HepG2 (cell line): Measurements from ENCODE around the gene MRPL34. TPM values are rescaled to one million over a fixed set of nuclear protein-coding genes. Genes with fewer than 3 reads are reported as not detected.

Source experiments
- ATAC-seq: fragments of 200-7000 bp; cut with Tn5 transposase; 3 replicates; pipeline ENCODE4 v1.9.1; 2020; ENCODE audit warnings: mild to moderate bottlenecking, moderate library complexity
- BruUV-seq: library from RNA; stranded (reverse); fragments of 400-500 nt; replicated peaks from 2 replicates; lab custom pipeline; 2021; lab: Mats Ljungman, UMichigan
- CTCF ChIA-PET: fragments of 300-600 bp; formaldehyde crosslinking; extraction: SDS; loops from one replicate; lab custom pipeline; 2021; ENCODE audit warnings: low total read pairs, inconsistent platforms, low intra/inter-chr PET ratio; lab: Yijun Ruan, JAX
- POLR2A ChIA-PET: fragments of 350-600 bp; sonication (Branson Sonifier 250); formaldehyde crosslinking; loops from one replicate; lab custom pipeline; 2020; ENCODE audit warnings: antibody characterized with exemption, inconsistent platforms; lab: Yijun Ruan, JAX
- DNase-seq: peaks from one replicate; pipeline ENCODE4 v3.0.0-alpha.2; 2015; ENCODE audit warnings: low spot score
- FAIRE-seq: peaks from 3 replicates; lab custom pipeline; 2011; peaks lifted over from hg19 to GRCh38; lab: Jason Lieb, UNC
- H2AFZ ChIP-seq: one replicate; pipeline ENCODE4 v1.6.1; 2011; ENCODE audit warnings: low read length, inconsistent platforms
- H3K27ac ChIP-seq: fragments of 300-600 bp; 3 replicates; pipeline ENCODE4 v1.8.0; 2011; ENCODE audit warnings: mixed run types, mild to moderate bottlenecking, mixed read lengths, low read length, inconsistent platforms; ENCODE audit not compliant: insufficient read depth; ENCODE audit errors: extremely low read length
- H3K27me3 ChIP-seq, 2 experiments: fragments of 200-600 bp in 1 of 2; 2 replicates in 1 of 2; 3 replicates in 1 of 2; pipeline versions ENCODE4 v1.6.0 to v1.8.0; 2011; ENCODE audit warnings: low read length in 2 of 2, mild to moderate bottlenecking in 2 of 2, moderate library complexity in 2 of 2, inconsistent platforms in 1 of 2; ENCODE audit not compliant: insufficient read depth in 2 of 2, control insufficient read depth in 1 of 2
- H3K36me3 ChIP-seq, 2 experiments: fragments of 200-600 bp in 1 of 2; replicated peaks in 1 of 2; 2 replicates in 1 of 2; 3 replicates in 1 of 2; pipeline versions ENCODE4 v1.5.1 to v1.8.0; 2011; ENCODE audit warnings: low read length in 2 of 2, inconsistent platforms in 1 of 2; ENCODE audit not compliant: insufficient read depth in 2 of 2, control insufficient read depth in 1 of 2
- H3K4me1 ChIP-seq: 2 replicates; pipeline ENCODE4 v1.5.1; 2012; ENCODE audit warnings: low read length, inconsistent platforms; ENCODE audit not compliant: insufficient read depth
- H3K4me2 ChIP-seq: 2 replicates; pipeline ENCODE4 v1.6.0; 2011; ENCODE audit warnings: low read depth, low read length, inconsistent platforms
- H3K4me3 ChIP-seq, 3 experiments: fragments of 200-600 bp in 1 of 3; sonication (generic), shearing (Covaris generic) in 1 of 3; replicated peaks in 1 of 3; 2 replicates each; pipeline ENCODE4 v1.5.1; 2011 to 2016; ENCODE audit warnings: low read length in 3 of 3, inconsistent platforms in 2 of 3, low read depth in 2 of 3, mild to moderate bottlenecking in 2 of 3, control low read depth in 1 of 3, mixed read lengths in 1 of 3; ENCODE audit not compliant: insufficient read depth in 1 of 3
- H3K79me2 ChIP-seq: one replicate; pipeline ENCODE4 v1.6.1; 2011; ENCODE audit warnings: low read length, inconsistent platforms; ENCODE audit not compliant: insufficient read depth
- H3K9ac ChIP-seq: 2 replicates; pipeline ENCODE4 v1.6.0; 2011; ENCODE audit warnings: mild to moderate bottlenecking, low read depth, low read length, inconsistent platforms; ENCODE audit not compliant: insufficient read depth
- H3K9me3 ChIP-seq: 2 replicates; pipeline ENCODE4 v1.5.1; 2012; ENCODE audit warnings: mild to moderate bottlenecking, low read length
- H4K20me1 ChIP-seq: 2 replicates; pipeline ENCODE4 v1.6.0; 2011; ENCODE audit warnings: inconsistent platforms, mild to moderate bottlenecking, low read length, moderate library complexity; ENCODE audit not compliant: insufficient read depth
- GABPB1 ChIP-seq: IDR thresholded peaks from 2 replicates; pipeline ENCODE4 v1.6.1; 2016; ENCODE audit warnings: mild to moderate bottlenecking, missing genetic modification reagents, moderate library complexity, missing compliant biosample characterization
- MIER2 ChIP-seq: IDR thresholded peaks from 2 replicates; pipeline ENCODE4 v1.6.1; 2016; ENCODE audit warnings: missing biosample characterization, missing genetic modification reagents
- NFKB2 ChIP-seq: sonication (generic); formaldehyde crosslinking; IDR thresholded peaks from 2 replicates; pipeline ENCODE4 v1.4.0; 2020; ENCODE audit warnings: missing genetic modification reagents, borderline replicate concordance
- SOX13 ChIP-seq, 3 experiments: fragments of 450-650 bp in 1 of 3; sonication (generic) in 1 of 3; formaldehyde crosslinking in 1 of 3; IDR thresholded peaks in 2 of 3; conservative IDR thresholded peaks in 1 of 3; 2 replicates each; pipeline versions ENCODE4 v1.5.0 to v1.6.1; 2016 to 2020; ENCODE audit warnings: antibody characterized with exemption in 1 of 3, mild to moderate bottlenecking in 1 of 3, missing compliant biosample characterization in 1 of 3, missing genetic modification reagents in 1 of 3, moderate library complexity in 1 of 3
- SPEN ChIP-seq: sonication (generic); formaldehyde crosslinking; IDR thresholded peaks from 2 replicates; pipeline ENCODE4 v1.5.1; 2020; ENCODE audit warnings: low read depth, mild to moderate bottlenecking, missing genetic modification reagents
- ZMYM4 ChIP-seq: sonication (generic); formaldehyde crosslinking; IDR thresholded peaks from 2 replicates; pipeline ENCODE4 v1.8.1; 2023; ENCODE audit warnings: mild to moderate bottlenecking, missing genetic modification reagents
- ZNF224 ChIP-seq: sonication (generic); formaldehyde crosslinking; IDR thresholded peaks from 2 replicates; pipeline ENCODE4 v1.5.0; 2020; ENCODE audit warnings: mild to moderate bottlenecking, missing genetic modification reagents
- ZNF274 ChIP-seq: sonication (generic); formaldehyde crosslinking; IDR thresholded peaks from 2 replicates; pipeline ENCODE4 v1.5.1; 2020; ENCODE audit warnings: mild to moderate bottlenecking, missing genetic modification reagents
- ZNF331 ChIP-seq: sonication (generic); formaldehyde crosslinking; IDR thresholded peaks from 2 replicates; pipeline ENCODE4 v1.4.0; 2020; ENCODE audit warnings: missing genetic modification reagents
- ZNF577 ChIP-seq: sonication (generic); formaldehyde crosslinking; IDR thresholded peaks from 2 replicates; pipeline ENCODE4 v1.4.0; 2020; ENCODE audit warnings: mild to moderate bottlenecking, low read depth, missing genetic modification reagents, borderline replicate concordance
- ZNF777 ChIP-seq: sonication (generic); formaldehyde crosslinking; IDR thresholded peaks from 2 replicates; pipeline ENCODE4 v1.4.0; 2020; ENCODE audit warnings: missing genetic modification reagents
- ZNF781 ChIP-seq: sonication (generic); formaldehyde crosslinking; IDR thresholded peaks from 2 replicates; pipeline ENCODE4 v1.5.1; 2020; ENCODE audit warnings: borderline replicate concordance, mild to moderate bottlenecking, missing genetic modification reagents; ENCODE audit errors: not compliant biosample characterization
- ZNF839 ChIP-seq: sonication (generic); formaldehyde crosslinking; IDR thresholded peaks from 2 replicates; pipeline ENCODE4 v1.4.0; 2020; ENCODE audit warnings: missing genetic modification reagents, mild to moderate bottlenecking, borderline replicate concordance
- WGBS: methylation state at CpG from one replicate; pipeline ENCODE4 v1.1.6; 2017; ENCODE audit warnings: low lambda C conversion rate; 5-methylcytosine and 5-hydroxymethylcytosine counted together
- in situ Hi-C: cut with HindIII; loops from 2 replicates; pipeline ENCODE4 v1.10.0; 2017; ENCODE audit warnings: low pct_unique_long_range_greater_than_20kb; ENCODE audit not compliant: extremely low pct_ligation_motif_present
- intact Hi-C: fragments of 100-400 bp; cut with micrococcal nuclease; formaldehyde crosslinking; loops from one replicate; pipeline ENCODE4 v1.10.0; 2022; ENCODE audit not compliant: unreplicated experiment
- polyA plus RNA-seq, 8 experiments: library from polyadenylated mRNA; depleted of rRNA in 3 of 8; stranded (reverse) in 7 of 8; unstranded in 1 of 8; fragments of >200 nt; fragmentation: Illumina TruSeq in 4 of 8; extraction: Trizol in 4 of 8; gene quantifications; 2 replicates each; pipeline versions ENCODE4 v1.2.1 to v1.2.3, GENCODE V29; 2011 to 2016; ENCODE audit warnings: low read depth in 4 of 8, missing spikeins in 1 of 8, mixed read lengths in 1 of 8; ENCODE audit not compliant: insufficient read depth in 1 of 8
- total RNA-seq, 5 experiments: library from RNA; depleted of rRNA; stranded (reverse); fragments of >200 nt; fragmentation: Illumina TruSeq; extraction: Trizol; gene quantifications; 2 replicates each; pipeline ENCODE4 v1.2.3, GENCODE V29; 2016; ENCODE audit warnings: low read depth in 1 of 5
- TF ChIP-seq, protein P1 (sequence below): sonication (generic); formaldehyde crosslinking; IDR thresholded peaks from 2 replicates; pipeline ENCODE4 v1.5.0; 2020; ENCODE audit warnings: mild to moderate bottlenecking, missing genetic modification reagents, borderline replicate concordance
- TF ChIP-seq, protein P2 (sequence below): IDR thresholded peaks from 2 replicates; pipeline ENCODE4 v1.6.1; 2016; ENCODE audit warnings: low read depth, borderline replicate concordance
- TF ChIP-seq, protein P3 (sequence below): sonication (generic); formaldehyde crosslinking; IDR thresholded peaks from 2 replicates; pipeline ENCODE4 v1.4.0; 2020; ENCODE audit warnings: missing genetic modification reagents
- TF ChIP-seq, protein P4 (sequence below): sonication (generic); formaldehyde crosslinking; IDR thresholded peaks from 2 replicates; pipeline ENCODE4 v1.4.0; 2020; ENCODE audit warnings: mild to moderate bottlenecking, missing genetic modification reagents

MRPL34 gene
- total and polyA plus RNA-seq, 2 of the 13 experiments (the other 11 are each of a cell fraction or from before 2014, with no cell fraction given), result 74.0 to 77.3 TPM

DNA sequence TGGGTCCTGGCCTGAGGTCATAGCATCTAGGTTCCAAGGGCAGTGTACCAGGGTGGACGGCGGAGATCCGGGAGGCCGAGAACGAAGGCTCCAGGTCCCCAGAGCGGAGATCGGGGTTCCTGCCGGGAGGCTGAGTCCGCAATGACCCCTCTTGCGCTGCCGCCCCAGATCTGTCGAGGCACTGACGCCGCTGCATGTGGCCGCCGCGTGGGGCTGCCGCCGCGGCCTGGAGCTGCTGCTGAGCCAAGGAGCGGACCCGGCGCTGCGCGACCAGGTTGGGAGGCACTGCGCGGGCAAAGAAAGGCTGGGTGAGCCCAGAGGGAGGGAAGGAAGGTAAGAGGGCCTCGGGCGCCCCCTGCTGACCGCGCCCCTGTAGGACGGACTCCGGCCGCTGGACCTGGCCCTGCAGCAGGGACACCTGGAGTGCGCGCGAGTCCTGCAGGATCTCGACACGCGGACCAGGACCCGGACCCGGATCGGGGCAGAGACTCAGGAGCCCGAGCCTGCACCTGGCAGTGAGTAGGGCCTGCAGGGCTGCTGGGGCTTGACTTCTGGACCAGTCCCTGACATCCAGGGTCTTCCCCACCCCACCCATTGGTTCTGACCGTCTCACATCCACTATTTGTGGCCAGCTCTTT is 23.1 kb upstream of the MRPL34 start:
- no peak overlapping the region for H2AFZ ChIP-seq
- FAIRE-seq (no peak), ATAC-seq (peak; percentile 96)
- peak; percentile 58; the same call in 1 of the 2 replicates for TF ChIP-seq ZNF839
- TF ChIP-seq GABPB1, result peak; percentile 67
- 0 out of 2 replicates have a peak, but pooled peaks have one; percentile 63 for TF ChIP-seq SPEN (CRISPR knock-in tag)
- TF ChIP-seq, protein P1, sequence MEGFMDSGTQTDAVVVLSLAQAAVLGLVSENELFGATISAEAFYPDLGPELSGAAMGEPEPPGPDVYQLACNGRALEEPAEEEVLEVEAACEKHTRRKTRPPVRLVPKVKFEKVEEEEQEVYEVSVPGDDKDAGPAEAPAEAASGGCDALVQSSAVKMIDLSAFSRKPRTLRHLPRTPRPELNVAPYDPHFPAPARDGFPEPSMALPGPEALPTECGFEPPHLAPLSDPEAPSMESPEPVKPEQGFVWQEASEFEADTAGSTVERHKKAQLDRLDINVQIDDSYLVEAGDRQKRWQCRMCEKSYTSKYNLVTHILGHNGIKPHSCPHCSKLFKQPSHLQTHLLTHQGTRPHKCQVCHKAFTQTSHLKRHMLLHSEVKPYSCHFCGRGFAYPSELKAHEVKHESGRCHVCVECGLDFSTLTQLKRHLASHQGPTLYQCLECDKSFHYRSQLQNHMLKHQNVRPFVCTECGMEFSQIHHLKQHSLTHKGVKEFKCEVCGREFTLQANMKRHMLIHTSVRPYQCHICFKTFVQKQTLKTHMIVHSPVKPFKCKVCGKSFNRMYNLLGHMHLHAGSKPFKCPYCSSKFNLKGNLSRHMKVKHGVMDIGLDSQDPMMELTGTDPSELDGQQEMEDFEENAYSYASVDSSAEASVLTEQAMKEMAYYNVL, result peak; percentile 74
- TF ChIP-seq, protein P2, sequence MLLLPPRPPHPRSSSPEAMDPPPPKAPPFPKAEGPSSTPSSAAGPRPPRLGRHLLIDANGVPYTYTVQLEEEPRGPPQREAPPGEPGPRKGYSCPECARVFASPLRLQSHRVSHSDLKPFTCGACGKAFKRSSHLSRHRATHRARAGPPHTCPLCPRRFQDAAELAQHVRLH (CRISPR knock-in tag), result peak; percentile 80; the same call in 1 of the 2 replicates
- 0 out of 2 replicates have a peak, but pooled peaks have one; percentile 40 for TF ChIP-seq ZMYM4 (CRISPR knock-in tag)
- TF ChIP-seq ZNF777 (CRISPR knock-in tag), result peak; percentile 30; the same call in 1 of the 2 replicates
- TF ChIP-seq, protein P3, sequence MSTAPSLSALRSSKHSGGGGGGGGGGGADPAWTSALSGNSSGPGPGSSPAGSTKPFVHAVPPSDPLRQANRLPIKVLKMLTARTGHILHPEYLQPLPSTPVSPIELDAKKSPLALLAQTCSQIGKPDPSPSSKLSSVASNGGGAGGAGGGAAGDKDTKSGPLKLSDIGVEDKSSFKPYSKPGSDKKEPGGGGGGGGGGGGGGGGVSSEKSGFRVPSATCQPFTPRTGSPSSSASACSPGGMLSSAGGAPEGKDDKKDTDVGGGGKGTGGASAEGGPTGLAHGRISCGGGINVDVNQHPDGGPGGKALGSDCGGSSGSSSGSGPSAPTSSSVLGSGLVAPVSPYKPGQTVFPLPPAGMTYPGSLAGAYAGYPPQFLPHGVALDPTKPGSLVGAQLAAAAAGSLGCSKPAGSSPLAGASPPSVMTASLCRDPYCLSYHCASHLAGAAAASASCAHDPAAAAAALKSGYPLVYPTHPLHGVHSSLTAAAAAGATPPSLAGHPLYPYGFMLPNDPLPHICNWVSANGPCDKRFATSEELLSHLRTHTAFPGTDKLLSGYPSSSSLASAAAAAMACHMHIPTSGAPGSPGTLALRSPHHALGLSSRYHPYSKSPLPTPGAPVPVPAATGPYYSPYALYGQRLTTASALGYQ (CRISPR knock-in tag), result 0 out of 2 replicates have a peak, but pooled peaks have one; percentile 38
- 0 out of 2 replicates have a peak, but pooled peaks have one; percentile 37 for TF ChIP-seq MIER2 (CRISPR knock-in tag)
- no peak for TF ChIP-seq ZNF577 (CRISPR knock-in tag)
- TF ChIP-seq, protein P4, sequence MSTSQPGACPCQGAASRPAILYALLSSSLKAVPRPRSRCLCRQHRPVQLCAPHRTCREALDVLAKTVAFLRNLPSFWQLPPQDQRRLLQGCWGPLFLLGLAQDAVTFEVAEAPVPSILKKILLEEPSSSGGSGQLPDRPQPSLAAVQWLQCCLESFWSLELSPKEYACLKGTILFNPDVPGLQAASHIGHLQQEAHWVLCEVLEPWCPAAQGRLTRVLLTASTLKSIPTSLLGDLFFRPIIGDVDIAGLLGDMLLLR (CRISPR knock-in tag), result peak; percentile 55; the same call in 1 of the 2 replicates
- TF ChIP-seq SOX13 (IDR thresholded peaks at IDR 0.05), result no peak
- peak in 1 of 2 experiments; percentile 39; a peak in 1 of 4 replicates for TF ChIP-seq SOX13 (CRISPR knock-in tag; conservative IDR thresholded peaks at IDR 0.05 in 1 of 2, IDR thresholded peaks at IDR 0.05 in 1 of 2)
- no peak; the same call in 1 of the 2 replicates for TF ChIP-seq ZNF224 (CRISPR knock-in tag)
- TF ChIP-seq ZNF274, result 0 out of 2 replicates have a peak, but pooled peaks have one; percentile 37
- peak; percentile 56 for TF ChIP-seq ZNF781 (CRISPR knock-in tag)
- TF ChIP-seq ZNF331 (CRISPR knock-in tag), result 0 out of 2 replicates have a peak, but pooled peaks have one; percentile 39
- TF ChIP-seq NFKB2 (CRISPR knock-in tag), result peak; percentile 33; the same call in 1 of the 2 replicates

More for the DNA sequence above, 23.1 kb upstream of the MRPL34 start:
- Histone ChIP-seq H3K27me3 (no peaks in the 10 kb centered on the region), H3K36me3 (peaks cover 1 to 8% of the 10 kb centered on the region in 2 experiments; a peak in 3 of 5 replicates), H3K4me2 (peak overlapping the region; percentile 44), H3K9ac (peak overlapping the region; percentile 23), H4K20me1 (no peaks in the 10 kb centered on the region), H3K4me1 (0 out of 2 replicates have a peak, but pooled peaks cover 6% of the 10 kb centered on the region), H3K27ac (no peak overlapping the region), H3K4me3 (peak overlapping the region in 1 of 3 experiments; percentile 57; a peak in 2 of 6 replicates), H3K9me3 (no peaks in the 10 kb centered on the region), H3K79me2 (no peaks in the 10 kb centered on the region)
- 10% methylated on average over 20 of the region's 45 CpGs for WGBS
- in situ Hi-C loops (loop anchor here (5.0 kb wide), 2 partner anchors 80 to 215 kb away; no protein-coding TSS in a partner anchor), intact Hi-C loops (loop anchor here (1.0 to 5.0 kb wide), 2 partner anchors 77 to 215 kb away; no protein-coding TSS in a partner anchor)
- DNase-seq, result peak; percentile 69
- POLR2A ChIA-PET, result interaction anchor here (0.6 to 1.2 kb wide), 6 partner anchors 16 to 56 kb away, joined by 3 to 5 read pairs (median 4); partner anchors contain the start of genes BABAM1, DDA1, MRPL34 and OCEL1
- BruUV-seq, result no TSS peak
- CTCF ChIA-PET, result interaction anchor here (1.1 to 2.3 kb wide), 3 partner anchors 22 to 215 kb away, joined by 5 to 17 read pairs (median 16); no protein-coding TSS in a partner anchor
